Stimulated activated CD4-positive, alpha-beta T cell treated with anti-CD3 and anti-CD28 coated beads, Interleukin-15, amount 100 ng/mL, for 1 hour (primary cell): ENCODE results near the gene RNF169.
"Not testable (repeated sequence)": the region's sequence is repeated elsewhere in the genome, so short reads cannot be mapped to it uniquely, and the experiment has no call there.

Experiments used
- DNase-seq, 2 donors: peaks; one replicate each; pipeline ENCODE4 v3.0.0-alpha.2; 2020; ENCODE audit warnings: low read depth in 1 of 2, low spot score in 1 of 2

The RNF169 gene

GRCh38 chr11:74819400-74819799 is 70.8 kb downstream of the RNF169 start:
- DNase-seq, result no peak

DNA sequence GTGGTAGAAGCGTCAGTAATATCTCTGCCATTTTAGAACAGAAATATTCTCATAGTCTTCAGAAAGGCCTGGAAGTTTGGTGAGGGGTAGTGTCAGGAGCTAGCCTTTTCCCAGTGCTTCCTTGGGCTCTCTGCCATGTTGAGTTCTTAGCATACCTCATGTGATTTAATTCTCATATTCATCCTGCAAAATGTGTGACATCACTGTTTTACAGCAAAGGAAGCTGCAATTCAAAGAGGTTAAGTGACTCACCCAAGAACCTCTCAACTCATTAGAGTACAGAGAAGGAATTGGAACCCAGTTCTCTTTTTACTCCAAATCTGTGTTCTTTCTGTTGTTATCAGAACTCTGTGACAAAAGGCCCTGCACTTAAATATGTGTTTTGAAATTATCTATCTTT is 72.1 kb downstream of the RNF169 start:
- no peak for DNase-seq

- DNase-seq, result no peak
Measured at GRCh38 chr11:74822170-74822569, 73.5 kb downstream of the RNF169 start.

- DNase-seq, result no peak
Measured at GRCh38 chr11:74824285-74824982, 75.8 kb downstream of the RNF169 start.

DNA sequence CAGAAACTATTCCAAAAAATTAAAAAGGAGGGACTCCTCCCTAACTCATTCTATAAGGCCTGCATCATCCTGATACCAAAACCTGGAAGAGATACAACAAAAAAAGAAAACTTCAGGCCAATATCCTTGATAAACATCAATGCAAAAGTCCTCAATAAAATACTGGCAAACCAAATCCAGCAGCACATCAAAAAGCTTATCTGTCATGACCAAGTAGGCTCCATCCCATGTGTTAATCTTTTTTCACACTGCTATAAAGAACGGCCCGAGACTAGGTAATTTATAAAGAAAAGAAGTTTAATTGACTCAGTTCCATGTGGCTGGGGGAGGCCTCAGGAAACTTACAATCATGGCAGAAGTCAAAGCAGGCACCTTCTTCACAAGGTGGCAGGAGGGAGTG is 76.9 kb downstream of the RNF169 start:
- not testable (repeated sequence) for DNase-seq

DNA sequence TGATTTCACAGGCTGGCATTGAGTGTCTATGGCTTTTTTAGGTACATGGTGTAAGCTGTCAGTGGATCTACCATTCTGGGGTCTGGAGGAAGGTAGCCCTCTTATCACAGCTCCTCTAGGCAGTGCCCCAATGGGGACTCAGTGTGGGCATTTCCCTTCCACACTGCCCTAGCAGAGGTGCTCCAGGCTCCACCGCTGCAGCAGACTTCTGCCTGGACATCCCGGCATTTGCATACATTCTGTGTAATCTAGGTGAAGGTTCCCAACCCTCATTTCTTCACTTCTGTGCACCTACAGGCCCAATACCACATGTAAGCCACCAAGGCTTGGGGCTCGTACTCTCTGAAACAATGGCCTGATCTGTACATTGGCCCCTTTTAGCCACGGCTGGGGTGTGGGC is 78.3 kb downstream of the RNF169 start:
- no peak for DNase-seq

DNA sequence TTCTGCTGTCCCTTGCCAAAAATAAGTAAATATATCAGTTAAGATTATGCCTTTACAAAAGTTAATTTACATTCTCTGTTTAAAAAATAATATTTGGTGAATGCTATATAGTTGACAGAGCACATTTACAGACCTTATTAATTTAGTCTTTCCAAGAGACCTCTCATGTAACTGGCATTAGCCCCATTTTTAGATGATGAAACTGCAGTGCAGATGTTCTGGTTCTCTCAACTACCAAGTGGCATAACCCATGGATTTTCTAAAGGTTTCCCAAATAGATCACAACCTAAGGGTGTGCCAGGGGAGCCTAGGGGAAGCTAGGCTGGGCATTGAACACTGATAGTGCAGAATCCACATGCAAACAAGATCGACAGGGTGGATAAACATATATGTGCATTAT is 88.5 kb downstream of the RNF169 start:
- DNase-seq, result no peak

- DNase-seq, result no peak
Measured at GRCh38 chr11:74838188-74838587, 89.5 kb downstream of the RNF169 start.

DNA sequence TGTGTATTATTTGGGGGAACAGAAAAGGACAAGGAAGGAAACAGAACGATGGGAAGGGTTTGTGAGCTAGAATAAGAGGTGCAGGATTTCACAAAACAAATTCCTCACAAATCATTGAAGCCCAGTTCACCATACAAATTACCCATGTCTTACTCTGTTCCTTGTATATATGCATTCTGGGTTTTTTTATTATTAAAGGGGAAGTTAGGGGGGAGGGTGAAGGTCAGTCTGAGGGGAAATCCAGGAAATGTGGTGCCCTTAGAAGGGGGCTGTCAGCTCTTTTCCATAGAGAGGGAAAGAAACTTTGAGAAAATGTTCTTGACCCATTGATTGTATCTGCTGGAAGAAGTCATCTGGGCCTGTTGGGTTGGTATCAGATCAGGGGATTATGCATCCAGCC is 90.8 kb downstream of the RNF169 start:
- no peak for DNase-seq

- DNase-seq, result no peak
Measured at GRCh38 chr11:74839971-74840370, 91.3 kb downstream of the RNF169 start.

DNA sequence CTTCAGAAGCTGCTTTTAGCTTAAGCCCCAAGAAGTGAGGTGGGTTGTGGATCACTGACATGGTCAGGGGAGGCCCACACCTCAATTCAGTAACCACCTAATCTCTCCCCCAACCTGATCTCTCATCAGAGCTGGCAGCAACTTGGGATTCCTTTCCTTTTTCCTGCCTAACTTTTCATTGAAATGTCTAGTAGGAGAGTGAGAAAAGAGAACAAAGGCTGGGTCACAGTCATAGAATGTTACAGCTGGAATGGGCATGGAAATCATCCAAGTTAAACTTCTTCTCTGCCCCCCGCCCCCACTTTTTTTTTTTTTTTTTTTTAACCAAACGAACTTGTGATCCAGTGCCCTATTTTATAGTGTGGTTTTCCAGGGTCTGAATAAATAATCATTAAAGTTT is 91.8 kb downstream of the RNF169 start:
- no peak for DNase-seq

DNA sequence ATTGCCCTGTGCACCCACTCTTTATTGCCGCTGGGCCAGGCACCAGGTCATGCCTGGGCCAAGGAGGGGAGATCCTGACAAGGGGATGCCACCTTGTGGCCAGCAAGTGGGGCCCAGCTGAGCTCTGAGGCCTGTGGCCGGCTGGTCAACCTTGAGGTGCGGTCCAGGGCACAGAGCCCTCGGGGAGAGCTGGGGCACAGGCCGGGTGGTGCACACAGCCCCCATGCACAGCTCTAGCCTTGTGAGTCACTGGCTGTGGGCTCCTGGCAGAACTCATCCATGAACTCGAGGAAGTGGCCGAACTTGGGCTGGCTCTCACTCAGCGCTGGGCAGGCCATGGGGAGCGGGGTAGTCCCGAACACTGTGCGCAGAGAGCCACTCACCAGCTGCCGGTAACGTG is 94.3 kb downstream of the RNF169 start:
- no peak for DNase-seq

- DNase-seq, result no peak
Measured at GRCh38 chr11:74844072-74844471, 95.4 kb downstream of the RNF169 start.

DNA sequence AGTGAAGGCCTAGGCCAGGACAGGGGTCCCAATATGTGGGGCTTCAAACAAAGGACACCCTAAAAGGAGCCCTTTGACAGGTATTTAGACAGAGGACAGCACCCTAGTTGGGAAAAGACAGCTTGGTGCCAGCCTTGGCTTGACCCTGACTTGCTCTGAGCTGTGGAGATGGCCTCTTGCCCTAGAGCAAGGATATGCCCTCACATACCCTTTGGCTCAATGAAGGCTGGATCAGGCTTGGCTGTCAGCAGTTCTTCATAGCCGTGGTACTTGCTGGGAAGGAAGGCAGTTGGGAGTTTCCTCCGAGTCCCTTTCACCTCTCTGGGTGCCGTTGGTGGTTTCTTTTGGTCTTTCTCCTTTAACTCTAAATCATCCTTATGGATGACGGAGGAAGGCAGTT is 96.2 kb downstream of the RNF169 start:
- DNase-seq, result no peak

GRCh38 chr11:74845978-74846517 is 97.4 kb downstream of the RNF169 start:
- no peak for DNase-seq

- DNase-seq, result no peak
Measured at GRCh38 chr11:74846770-74847169, 98.1 kb downstream of the RNF169 start.

DNA sequence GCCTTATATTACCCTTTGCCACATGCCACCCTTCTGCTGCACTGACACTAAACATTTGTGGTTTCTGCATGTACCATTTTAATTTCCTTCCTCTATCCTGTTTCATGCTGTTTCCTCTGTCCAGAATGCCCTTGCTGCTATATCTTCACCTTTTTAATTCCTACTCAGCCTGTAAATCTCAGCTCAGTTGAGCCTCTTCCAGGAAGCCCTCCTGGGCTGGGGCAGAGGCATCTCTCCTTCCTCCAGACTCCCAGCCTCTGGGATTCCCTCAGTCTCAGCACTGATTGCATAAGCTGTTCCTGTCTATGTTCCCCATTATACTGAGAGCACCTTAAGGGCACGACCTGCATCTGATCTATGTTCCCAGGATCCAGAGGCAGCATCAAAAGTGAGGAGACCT is 98.7 kb downstream of the RNF169 start:
- DNase-seq, result no peak

DNA sequence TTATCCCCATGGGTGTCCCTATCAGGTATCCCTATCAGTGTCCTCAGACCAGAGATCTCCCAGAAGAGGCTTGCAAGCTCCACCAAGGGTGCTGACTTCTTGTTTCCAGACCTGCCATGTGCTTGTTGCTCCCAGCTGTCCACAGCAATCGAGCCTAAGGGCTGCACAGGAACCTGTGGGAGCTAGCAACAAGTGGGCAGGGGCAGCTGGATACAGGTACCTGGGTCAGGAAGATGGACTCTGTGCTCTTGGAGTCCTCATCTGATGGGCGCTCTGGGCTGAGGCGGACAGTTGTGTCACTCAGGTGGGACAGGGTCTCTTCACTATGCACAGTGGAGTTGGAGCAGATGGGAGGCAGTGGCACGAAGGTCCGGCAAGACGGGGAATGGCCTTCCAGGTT is 99.2 kb downstream of the RNF169 start:
- DNase-seq, result no peak

DNA sequence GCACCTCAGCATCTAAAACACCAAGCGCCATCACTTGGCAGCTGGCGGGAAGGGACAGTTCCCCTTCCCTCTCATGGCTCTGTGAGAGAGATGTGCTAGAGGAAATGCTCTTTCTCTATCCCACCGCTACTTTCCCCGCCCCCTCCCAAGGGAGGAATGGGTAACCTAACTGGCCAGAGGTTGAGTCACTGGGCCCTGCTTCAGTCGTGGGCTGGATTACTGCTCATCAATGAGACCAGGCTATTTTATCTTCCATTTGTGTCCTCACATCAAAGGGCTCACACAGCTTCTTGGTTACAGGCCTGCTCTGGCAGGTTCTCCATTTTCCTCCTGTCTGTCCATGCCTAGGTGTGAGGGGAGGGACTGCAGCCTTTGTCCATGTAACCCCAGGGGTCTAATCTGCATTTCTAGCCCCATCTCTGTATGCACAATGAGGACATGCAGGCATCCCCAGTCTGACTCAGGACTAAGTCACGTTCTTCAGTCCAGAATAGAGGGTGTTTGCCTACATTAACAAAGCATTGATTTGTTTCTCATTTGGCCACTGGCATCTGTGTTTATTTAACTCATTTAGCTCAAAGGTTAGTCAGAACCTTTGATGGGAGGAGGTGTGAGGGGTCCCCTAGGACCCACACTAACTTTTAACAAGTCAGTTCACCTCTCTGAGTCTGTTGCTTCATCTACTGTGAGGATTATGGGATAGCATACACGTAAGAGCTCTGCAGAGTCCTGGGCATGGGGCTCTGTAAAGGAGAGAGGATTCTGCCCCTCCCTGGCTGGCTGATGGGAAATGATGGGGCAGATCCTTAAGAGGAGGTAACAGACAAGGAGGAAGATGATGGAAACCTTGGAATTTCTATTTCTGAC is 101.1 kb downstream of the RNF169 start:
- DNase-seq, result no peak

GRCh38 chr11:74853223-74853622 is 104.6 kb downstream of the RNF169 start:
- DNase-seq, result no peak

GRCh38 chr11:74860743-74861142 is 112.1 kb downstream of the RNF169 start:
- no peak for DNase-seq

DNA sequence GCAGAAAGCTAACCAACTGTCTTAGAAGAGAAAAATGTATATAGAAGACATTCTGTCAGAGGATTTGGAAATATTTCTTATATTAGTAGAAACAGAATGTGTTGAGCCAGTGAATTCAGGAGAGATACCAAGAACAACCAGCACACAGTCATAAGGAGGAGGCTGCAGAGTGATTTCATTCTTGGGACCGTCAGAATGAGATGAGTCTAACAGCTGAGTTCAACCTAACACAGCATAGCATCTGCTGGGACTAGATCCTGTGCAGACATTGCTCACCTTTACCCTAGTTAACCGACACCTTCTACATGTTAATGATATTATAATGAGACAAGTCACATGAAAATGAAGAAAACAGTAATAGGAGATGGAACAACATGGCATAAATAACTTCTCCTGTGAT is 114.8 kb downstream of the RNF169 start:
- no peak for DNase-seq
